Kidney (tissue), 14 donors: ENCODE results near the gene FCN2. TPM values are rescaled to one million over a fixed set of nuclear protein-coding genes. Genes with fewer than 3 reads are reported as not detected.

Experiments
- DNase-seq, 5 donors: peaks; one replicate each; pipeline ENCODE4 v3.0.0-alpha.2; 2013 to 2020
- FAIRE-seq: peaks from 2 replicates; lab custom pipeline; 2012; peaks lifted over from hg19 to GRCh38; lab: Jason Lieb, UNC
- H3K27ac ChIP-seq, 2 donors: one replicate each; pipeline ENCODE4 v1.7.0; 2013; ENCODE audit warnings: low read depth in 2 of 2, low read length in 2 of 2, inconsistent platforms in 1 of 2
- H3K27me3 ChIP-seq: one replicate; pipeline ENCODE4 v1.7.1; 2013; ENCODE audit warnings: low read length, inconsistent platforms; ENCODE audit not compliant: control insufficient read depth, insufficient read depth
- H3K36me3 ChIP-seq, 3 donors: one replicate each; pipeline versions ENCODE4 v1.7.0 to v1.7.1; 2013; ENCODE audit warnings: low read length in 3 of 3, control low read depth in 1 of 3, inconsistent platforms in 1 of 3; ENCODE audit not compliant: insufficient read depth in 3 of 3, control insufficient read depth in 2 of 3
- H3K4me1 ChIP-seq, 3 donors: one replicate each; pipeline versions ENCODE4 v1.7.0 to v1.7.1; 2013; ENCODE audit warnings: low read length in 3 of 3, inconsistent platforms in 1 of 3, low read depth in 1 of 3; ENCODE audit not compliant: control insufficient read depth in 2 of 3, insufficient read depth in 2 of 3
- H3K4me3 ChIP-seq, 3 donors: one replicate each; pipeline versions ENCODE4 v1.7.0 to v1.8.1; 2013; ENCODE audit warnings: low read length in 3 of 3, control low read depth in 1 of 3, inconsistent platforms in 1 of 3
- H3K9ac ChIP-seq, 3 donors: one replicate each; pipeline versions ENCODE4 v1.7.0 to v1.7.1; 2013; ENCODE audit warnings: low read length in 3 of 3, control low read depth in 1 of 3, inconsistent platforms in 1 of 3
- H3K9me3 ChIP-seq, 3 donors: one replicate each; pipeline versions ENCODE4 v1.7.0 to v1.7.1; 2013; ENCODE audit warnings: low read length in 3 of 3, control low read depth in 1 of 3, inconsistent platforms in 1 of 3; ENCODE audit not compliant: control insufficient read depth in 2 of 3, insufficient read depth in 1 of 3
- intact Hi-C: fragments of 100-400 bp; cut with DNase I; formaldehyde crosslinking; loops from one replicate; pipeline ENCODE4 v1.11.1; 2022
- polyA plus RNA-seq: library from polyadenylated mRNA; stranded (reverse); fragments of 350-450 nt; fragmentation: Illumina TruSeq; extraction: RNeasy Lipid Tissue Mini Kit (QIAGEN cat#74804); gene quantifications from one replicate; pipeline ENCODE4 v1.2.3, GENCODE V29; 2014; ENCODE audit warnings: low read depth, low replicate concordance; ENCODE audit not compliant: insufficient read depth
- total RNA-seq: library from RNA; stranded (reverse); fragmentation: NEBNext Ultra II Directional; extraction: Animal tissue kit (Norgen Biotek cat#: 25700); gene quantifications from one replicate; pipeline ENCODE4 v1.2.1, GENCODE V29; 2021
- TF ChIP-seq, protein P1 (sequence below): IDR thresholded peaks from 3 replicates; pipeline ENCODE4 v1.5.1; 2012; ENCODE audit warnings: mild to moderate bottlenecking, moderate library complexity, borderline replicate concordance; ENCODE audit not compliant: insufficient read depth; ENCODE audit errors: extremely low read depth
- donor health status: control.
- donor health status: control.
- donor health status: control.
- donor health status: control.
- donor health status: control.
- donor health status: DM: yes; HTN: yes; CAD: no.
- donor health status: Normal renal cell carcinoma (clear cell type).

The FCN2 gene
- total and polyA plus RNA-seq, 2 donors from 2014 or later: 2.8 to 3.6 TPM

DNA sequence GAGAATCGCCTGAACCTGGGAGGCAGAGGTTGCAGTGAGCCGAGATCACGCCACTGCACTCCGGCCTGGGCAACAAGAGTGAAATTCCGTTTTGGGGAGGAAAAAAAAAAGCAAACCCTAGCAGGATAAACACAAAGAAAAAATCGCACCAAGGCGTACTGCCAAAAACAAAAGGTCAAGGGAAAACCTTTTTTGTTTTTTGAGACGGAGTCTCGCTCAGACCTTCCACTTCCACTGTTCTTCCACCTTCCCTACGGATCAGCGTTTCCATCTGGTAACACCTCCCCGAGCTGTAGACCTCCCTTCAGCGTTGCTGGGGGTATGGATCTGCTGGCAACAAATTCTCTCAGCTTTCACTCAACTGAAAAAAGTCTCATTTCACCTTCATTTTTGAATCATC is 20.1 kb upstream of the FCN2 start:
- TF ChIP-seq, protein P1, sequence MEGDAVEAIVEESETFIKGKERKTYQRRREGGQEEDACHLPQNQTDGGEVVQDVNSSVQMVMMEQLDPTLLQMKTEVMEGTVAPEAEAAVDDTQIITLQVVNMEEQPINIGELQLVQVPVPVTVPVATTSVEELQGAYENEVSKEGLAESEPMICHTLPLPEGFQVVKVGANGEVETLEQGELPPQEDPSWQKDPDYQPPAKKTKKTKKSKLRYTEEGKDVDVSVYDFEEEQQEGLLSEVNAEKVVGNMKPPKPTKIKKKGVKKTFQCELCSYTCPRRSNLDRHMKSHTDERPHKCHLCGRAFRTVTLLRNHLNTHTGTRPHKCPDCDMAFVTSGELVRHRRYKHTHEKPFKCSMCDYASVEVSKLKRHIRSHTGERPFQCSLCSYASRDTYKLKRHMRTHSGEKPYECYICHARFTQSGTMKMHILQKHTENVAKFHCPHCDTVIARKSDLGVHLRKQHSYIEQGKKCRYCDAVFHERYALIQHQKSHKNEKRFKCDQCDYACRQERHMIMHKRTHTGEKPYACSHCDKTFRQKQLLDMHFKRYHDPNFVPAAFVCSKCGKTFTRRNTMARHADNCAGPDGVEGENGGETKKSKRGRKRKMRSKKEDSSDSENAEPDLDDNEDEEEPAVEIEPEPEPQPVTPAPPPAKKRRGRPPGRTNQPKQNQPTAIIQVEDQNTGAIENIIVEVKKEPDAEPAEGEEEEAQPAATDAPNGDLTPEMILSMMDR: no peak
- no peaks in the 10 kb centered on the region for H3K4me1 ChIP-seq
- H3K27me3 ChIP-seq: no peaks in the 10 kb centered on the region
- H3K9me3 ChIP-seq: no peaks in the 10 kb centered on the region
- intact Hi-C loops: no loop called here
- no peak for DNase-seq
- no peak for FAIRE-seq
- H3K9ac ChIP-seq: no peak overlapping the region
- no peaks in the 10 kb centered on the region for H3K36me3 ChIP-seq
- H3K4me3 ChIP-seq: no peak overlapping the region
- no peak overlapping the region for H3K27ac ChIP-seq

DNA sequence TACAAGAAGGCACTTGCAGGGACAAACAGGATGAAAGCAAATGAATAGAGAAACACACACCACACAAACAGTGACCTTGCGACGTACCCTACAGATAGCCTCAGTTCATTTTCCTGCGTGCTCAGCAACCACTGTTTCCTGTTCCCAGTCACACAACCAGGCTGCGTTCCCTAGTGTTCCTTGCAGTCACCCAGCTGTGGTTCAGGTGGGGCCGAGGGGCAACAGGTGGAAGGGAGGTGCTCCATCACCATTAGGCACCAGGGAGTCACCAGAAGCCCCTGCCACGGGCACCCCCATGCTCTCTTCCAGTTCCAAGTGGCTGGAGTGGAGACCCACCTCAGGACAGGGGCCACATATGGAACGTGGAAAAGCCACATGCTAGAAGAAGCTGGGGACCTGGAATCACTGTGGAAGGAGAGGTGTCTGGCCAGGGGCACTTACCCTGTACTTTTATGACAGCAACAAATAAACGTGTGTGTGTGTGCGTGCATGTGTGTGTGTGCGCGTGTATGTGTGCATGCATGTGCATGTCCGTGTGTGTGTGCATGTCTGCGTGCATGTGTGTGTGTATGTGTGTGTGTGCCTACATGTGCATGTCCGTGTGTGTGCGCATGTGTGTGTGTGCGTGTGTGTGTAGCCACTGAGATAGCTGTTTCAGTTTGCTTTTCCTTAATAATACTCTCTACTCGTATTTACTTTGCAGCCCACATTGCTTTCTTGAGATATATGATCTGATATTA is 18.8 kb upstream of the FCN2 start:
- Histone ChIP-seq H3K4me3 (no peak overlapping the region), H3K27ac (no peak overlapping the region), H3K36me3 (no peaks in the 10 kb centered on the region), H3K4me1 (no peaks in the 10 kb centered on the region), H3K27me3 (no peaks in the 10 kb centered on the region), H3K9ac (no peak overlapping the region), H3K9me3 (no peaks in the 10 kb centered on the region)
- intact Hi-C loops: no loop called here
- TF ChIP-seq, protein P1: no peak
- DNase-seq: peak in 1 of 5 donors; percentile 35
- no peak for FAIRE-seq

DNA sequence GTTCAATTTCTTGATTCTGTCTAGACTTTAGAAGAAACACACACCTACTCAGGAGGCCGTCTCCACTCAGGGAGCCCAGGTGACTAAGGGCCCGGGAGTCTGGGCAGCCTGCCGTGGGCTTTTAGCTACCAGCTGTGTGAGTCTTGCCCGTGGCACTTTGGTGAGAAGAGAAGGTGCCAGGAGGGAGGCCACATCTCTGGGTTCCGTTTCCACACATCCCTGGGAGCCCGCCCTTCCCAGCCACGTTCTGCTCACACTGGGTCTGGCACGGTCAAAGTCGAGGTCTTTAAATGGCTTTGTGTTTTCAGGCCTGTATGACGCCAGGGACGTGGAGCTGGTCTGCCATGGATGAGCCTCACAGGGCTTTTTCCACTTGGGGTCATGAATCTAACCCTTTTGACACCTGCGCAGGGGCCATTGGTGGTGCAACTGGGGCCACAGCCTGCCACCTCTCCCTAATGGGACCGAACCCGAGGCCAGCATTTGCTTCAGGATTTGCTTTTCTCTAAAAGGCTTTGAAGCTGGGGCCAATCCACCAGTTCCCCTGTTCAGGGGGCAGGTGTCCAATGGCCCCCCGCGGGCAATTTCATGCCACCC is 17.2 kb upstream of the FCN2 start:
- H3K27me3 ChIP-seq: no peaks in the 10 kb centered on the region
- no peak for FAIRE-seq
- H3K36me3 ChIP-seq: no peaks in the 10 kb centered on the region
- TF ChIP-seq, protein P1: no peak
- intact Hi-C loops: no loop called here
- H3K27ac ChIP-seq: no peak overlapping the region
- no peak overlapping the region for H3K9ac ChIP-seq
- no peaks in the 10 kb centered on the region for H3K4me1 ChIP-seq
- DNase-seq: peak in 2 of 5 donors; percentile 24 to 55
- H3K9me3 ChIP-seq: no peaks in the 10 kb centered on the region
- no peak overlapping the region for H3K4me3 ChIP-seq
